Fibroblast of lung (primary cell): ENCODE measurements around the gene STARD5.

ENCODE experiments used
- CTCF ChIP-seq, 2 donors: IDR thresholded peaks in 1 of 2; conservative IDR thresholded peaks in 1 of 2; 1 replicate in 1 of 2; 2 replicates in 1 of 2; pipeline ENCODE4 v1.5.1; 2011 to 2012; ENCODE audit warnings: low read length in 2 of 2, control low read depth in 1 of 2, inconsistent platforms in 1 of 2, low read depth in 1 of 2, mild to moderate bottlenecking in 1 of 2
- EZH2 ChIP-seq: IDR thresholded peaks from 2 replicates; pipeline ENCODE4 v1.5.1; 2012; ENCODE audit warnings: low read length, control low read depth, mild to moderate bottlenecking; ENCODE audit errors: missing control alignments

- TF ChIP-seq CTCF (conservative IDR thresholded peaks at IDR 0.05 in 1 of 2, IDR thresholded peaks at IDR 0.05 in 1 of 2; ENCODE audit: low read depth in 1 of 2, low read length in 2 of 2) (no peak), EZH2 (no peak)
Measured at GRCh38 chr15:81296673-81297072, 27.3 kb downstream of the STARD5 start.
